ENCODE results near the gene LRRC46.
A peak's percentile ranks its signal among the peaks of the same experiment; 100 is the strongest.

Gene LRRC46

DNA sequence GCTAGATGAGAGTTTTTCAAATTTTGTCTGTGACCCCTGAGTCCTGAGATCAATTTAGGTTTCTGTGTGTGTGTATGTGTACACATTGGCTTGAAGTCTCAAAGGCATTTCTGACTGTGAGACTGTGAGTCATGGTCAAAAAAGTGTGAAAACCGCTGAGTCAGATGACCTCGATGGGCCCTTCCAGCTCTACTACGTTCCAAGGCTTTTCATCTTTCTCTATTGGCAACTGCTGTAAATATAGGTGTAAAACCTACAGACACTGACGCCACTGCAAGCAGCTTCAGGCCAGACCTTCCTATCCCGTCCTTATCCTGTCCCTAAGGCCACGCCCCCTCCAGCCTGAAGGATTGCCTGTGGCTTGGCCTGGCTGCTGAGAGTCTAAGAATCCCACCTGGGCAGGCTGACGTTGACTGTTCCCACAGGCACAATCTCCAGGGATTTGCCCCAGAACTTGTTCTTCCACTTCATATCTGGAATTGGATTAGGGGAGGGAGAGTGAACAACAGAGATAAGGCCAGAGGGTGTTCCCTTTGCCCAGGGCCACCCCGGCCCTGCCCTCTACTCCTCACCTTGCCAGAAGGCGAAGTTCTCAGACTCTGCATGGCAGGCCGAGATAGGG lies 21.2 kb upstream of the LRRC46 start:
- no peak for DNase-seq

GRCh38 chr17:47810901-47811635 lies 20.4 kb upstream of the LRRC46 start:
- no peak for DNase-seq

- DNase-seq, result no peak
These were observed 19.8 kb upstream of the LRRC46 start for GRCh38 chr17:47811709-47812108.

DNA sequence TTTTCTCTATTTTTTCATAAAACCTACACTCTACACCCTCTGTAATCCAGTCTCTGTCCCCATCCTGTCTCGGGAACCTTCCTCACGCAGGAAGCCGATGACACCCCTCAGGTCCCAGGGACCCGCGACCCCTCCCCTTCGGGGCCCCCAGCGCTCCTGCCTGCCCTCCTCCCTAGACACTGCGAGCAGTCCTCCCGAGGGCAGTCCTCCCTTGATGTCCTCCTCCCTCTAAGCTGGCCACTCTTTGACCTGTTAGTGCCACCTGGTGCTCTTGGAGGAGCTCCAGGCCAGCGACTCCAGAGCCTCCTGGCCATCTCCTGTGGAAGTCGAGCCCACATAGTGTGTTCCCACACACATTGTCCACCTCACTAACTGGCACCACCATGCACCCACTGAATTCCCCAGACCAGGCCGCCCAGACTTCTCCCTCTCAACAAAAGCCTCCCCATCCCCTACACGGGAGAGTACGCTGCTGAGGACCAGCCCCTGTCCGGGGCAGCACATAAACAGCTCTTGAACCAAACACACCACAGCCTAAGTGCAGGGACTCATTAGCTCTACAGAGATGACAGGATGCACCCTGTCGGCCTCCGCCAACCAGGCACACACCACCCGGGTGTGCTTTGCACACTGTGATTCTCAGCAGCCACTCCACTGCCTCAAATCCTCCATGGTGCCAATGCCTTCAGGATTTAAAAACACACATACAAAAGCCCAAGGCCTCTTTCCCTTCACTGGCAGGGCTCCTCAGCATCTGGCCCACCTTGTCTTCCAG lies 19.1 kb upstream of the LRRC46 start:
- no peak for DNase-seq

DNA sequence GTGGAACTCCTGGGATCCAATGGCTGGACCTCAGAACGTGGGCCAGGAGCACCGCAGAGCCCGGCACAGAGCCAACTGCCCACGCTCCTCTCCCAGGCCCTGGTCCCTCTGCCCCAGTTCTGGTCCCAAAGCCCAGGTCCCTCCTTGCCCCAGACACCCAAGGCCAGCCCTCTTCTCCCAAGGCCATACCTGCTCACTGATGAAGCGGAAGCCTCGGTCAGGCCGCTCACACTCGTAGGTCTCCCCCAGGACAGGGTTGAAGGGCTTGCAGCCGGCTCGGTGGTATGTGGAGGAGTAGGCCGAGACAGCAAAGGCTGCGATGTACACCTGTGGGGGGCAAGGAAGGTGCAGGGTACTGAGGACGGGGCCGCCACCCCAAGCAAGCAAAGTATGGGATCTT lies 18.4 kb upstream of the LRRC46 start:
- DNase-seq, result no peak

GRCh38 chr17:47813512-47814031 lies 17.9 kb upstream of the LRRC46 start:
- DNase-seq, result no peak

DNA sequence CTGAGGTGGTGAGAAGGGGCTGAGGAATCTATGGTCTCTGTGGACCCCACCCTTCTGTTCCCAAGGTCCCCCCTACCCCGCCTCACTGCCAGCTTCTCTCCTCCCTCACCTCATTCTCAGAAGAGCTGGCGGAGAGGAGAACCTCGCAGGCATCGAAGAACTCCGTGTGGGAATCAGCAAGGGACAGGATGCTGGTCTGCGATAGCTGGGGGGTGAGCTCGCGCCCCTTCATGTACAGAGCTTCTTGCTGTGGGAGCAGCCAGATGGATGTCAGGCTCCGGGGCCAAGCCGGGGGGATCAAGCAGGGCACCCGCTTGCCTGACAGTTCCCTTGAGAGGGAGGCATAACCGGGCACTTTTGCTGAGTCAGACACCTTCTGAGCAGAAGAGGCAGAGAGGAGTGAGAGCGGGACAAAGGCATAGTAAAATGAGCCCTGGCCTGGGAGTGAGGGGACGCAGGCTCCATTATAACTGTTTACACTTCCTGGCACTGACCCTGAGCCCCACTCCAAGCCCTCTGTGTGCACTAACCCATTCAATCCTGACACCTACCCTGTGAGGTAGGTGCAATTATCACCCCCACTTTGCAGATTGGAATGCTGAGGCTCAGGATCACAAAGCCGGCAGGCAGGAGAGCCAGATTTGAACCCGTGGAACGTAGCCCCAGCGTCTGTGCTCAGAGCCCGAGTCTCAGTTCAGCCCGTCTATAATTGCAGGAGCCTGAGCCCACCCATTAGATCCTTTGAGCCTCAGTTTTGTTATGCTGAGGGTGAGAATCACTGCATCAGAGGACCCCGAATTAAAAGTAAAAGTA lies 16.2 kb upstream of the LRRC46 start:
- DNase-seq, result no peak

- DNase-seq, result no peak
These were observed 15.2 kb upstream of the LRRC46 start for GRCh38 chr17:47816111-47816735.

- DNase-seq, result no peak
These were observed 14.5 kb upstream of the LRRC46 start for GRCh38 chr17:47816947-47817346.

DNA sequence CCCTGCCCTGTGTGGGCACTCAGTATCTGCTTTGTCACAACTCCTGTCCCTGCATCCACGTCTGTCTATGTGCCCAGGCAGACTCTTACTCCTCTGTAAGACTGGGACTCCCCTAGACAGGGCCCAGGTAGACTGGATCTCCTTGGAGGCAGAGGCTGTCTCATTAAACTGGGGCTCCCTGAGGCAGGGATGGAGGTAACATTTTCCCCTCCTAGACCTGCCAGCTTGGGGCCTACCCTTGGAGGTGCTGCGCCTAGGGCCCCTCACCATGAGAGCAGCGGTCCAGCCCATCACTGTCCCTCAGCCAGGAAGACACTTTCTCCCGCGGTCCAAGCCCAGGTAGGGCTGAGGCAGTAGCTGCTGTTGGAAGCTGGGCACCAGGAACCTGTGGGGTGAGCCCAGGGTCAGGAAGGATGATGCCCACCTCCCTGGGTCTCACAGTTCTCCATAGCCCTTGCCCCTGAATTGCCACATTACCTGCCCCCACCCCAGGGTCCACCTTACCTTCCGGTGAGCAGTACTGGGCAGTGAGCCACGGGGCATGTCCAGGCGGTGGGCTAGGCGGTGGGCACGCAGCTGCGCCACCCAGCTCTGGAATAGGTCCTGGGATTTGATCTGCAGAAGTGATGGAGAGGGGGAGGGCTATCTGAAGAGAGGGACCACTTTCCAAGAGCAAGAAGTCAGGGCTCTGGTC lies 13.3 kb upstream of the LRRC46 start:
- DNase-seq, result no peak

GRCh38 chr17:47819475-47819874 lies 12.0 kb upstream of the LRRC46 start:
- DNase-seq, result no peak

DNA sequence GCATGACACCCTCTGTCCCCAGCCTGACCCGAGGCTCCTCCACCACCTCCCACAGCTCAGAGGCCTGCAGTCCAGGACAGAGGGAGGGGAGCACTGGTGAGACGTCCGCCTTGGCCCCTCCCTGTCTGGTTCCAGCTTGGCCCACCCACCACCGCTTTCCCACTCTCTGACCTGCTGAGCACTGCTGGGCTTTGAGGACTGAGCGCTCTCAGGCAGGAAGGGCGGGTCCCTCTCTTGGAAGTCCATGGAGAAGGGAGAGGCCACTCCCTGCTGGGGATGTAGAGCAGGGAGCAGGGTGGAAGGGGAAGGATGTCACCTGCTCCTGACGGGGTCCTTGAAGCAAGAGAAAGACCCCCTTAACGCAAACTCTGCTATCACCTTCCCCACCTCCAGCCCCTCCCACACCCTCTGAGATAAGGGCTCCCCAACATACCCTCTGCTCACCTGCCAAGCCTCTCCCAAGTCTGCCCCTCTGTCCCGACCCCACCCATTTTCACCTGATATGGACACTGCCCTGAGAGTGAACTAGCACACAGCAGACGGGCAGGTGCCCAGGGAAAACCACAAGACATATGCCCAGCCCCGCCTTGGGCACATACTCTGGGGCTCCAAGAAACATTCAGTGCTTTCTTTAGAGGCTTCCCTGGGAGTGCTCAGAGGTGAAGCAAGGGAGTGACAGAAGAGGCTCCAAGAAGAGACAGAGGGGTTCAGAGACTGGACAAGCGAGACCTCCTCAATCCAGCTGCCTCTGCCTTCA lies 11.3 kb upstream of the LRRC46 start:
- DNase-seq, result no peak

GRCh38 chr17:47821031-47821423 lies 10.4 kb upstream of the LRRC46 start:
- no peak for DNase-seq

GRCh38 chr17:47821424-47822391 lies 9.8 kb upstream of the LRRC46 start, which contains the start of gene OSBPL7:
TSS of gene OSBPL7 (minus strand) at chr17:47821794. CDS start at chr17:47820278, 1,516 bp downstream.
- DNase-seq, result peak; percentile 86

DNA sequence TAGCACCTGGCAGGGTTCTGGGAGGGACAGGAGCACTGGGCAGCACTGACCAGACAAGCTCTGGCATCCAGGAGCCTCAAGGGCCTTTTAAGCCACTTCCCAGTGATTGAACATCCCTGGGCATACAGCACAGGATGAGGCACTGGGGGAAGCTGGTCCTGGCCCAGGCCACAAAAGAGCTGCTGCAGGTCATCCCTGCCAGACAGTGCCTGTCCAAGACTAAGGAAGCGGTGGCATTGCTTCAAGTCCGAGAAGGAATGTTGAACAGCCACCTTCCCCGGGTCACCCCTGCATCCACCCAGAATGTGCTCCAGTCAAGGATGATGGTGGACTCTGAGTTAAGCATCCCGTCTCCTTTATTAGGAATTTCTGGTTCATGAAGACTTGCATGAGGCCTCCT lies 8.7 kb upstream of the LRRC46 start:
- DNase-seq, result no peak

GRCh38 chr17:47823519-47823918 lies 8.0 kb upstream of the LRRC46 start:
- DNase-seq, result no peak

GRCh38 chr17:47829870-47830269 lies 1.6 kb upstream of the LRRC46 start:
- DNase-seq, result no peak

- DNase-seq, result no peak
These were observed 971 bp upstream of the LRRC46 start for GRCh38 chr17:47830396-47831002.

DNA sequence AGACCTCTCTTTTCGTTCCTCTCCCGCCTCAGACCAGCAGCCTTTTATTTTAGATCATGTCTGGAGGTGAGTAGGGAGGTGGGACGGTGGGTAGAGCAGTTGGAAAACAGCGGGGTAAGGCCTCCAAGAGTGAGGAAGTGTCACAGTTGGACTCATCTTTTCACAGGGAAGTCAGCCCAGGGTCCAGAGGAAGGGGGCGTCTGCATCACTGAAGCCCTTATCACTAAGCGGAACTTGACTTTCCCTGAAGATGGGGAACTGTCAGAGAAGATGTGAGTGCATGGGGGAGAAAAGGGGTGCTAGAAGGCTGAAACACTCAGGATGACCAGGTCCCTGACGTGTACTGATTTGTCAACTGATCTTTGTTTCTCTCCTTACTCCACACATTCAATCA lies 461 bp downstream of the LRRC46 start:
- DNase-seq, result no peak
